CD1c-positive myeloid dendritic cell (primary cell): ENCODE data around the gene VGLL3.

Source experiments
- DNase-seq: peaks from one replicate; pipeline ENCODE4 v3.0.0-alpha.2; 2016; ENCODE audit errors: extremely low spot score

VGLL3 gene

GRCh38 chr3:86950717-86951116 is 40.2 kb downstream of the VGLL3 start:
- DNase-seq = no peak

DNA sequence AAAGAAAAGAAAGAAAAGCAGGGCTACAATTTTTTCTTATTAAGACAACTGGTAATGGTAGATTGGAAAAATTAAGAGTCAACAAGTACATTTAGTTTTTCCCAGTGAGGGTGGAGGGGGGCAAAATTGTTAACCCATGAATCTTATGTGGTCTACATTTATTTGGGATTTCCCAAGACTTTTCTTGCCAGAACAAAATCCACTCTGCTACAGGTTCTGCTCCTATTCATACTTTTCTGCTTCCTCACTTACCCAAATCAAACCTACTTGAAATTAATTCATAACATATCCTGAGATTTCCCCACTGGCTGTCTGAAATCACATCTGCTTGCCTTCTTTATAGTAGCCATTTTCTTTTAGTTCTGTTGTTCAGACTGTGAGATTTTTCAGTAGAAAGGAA is 41.1 kb downstream of the VGLL3 start:
- no peak for DNase-seq

GRCh38 chr3:86948822-86949221 is 42.1 kb downstream of the VGLL3 start:
- no peak for DNase-seq

GRCh38 chr3:86942206-86942605 is 48.7 kb downstream of the VGLL3 start:
- DNase-seq = no peak

DNA sequence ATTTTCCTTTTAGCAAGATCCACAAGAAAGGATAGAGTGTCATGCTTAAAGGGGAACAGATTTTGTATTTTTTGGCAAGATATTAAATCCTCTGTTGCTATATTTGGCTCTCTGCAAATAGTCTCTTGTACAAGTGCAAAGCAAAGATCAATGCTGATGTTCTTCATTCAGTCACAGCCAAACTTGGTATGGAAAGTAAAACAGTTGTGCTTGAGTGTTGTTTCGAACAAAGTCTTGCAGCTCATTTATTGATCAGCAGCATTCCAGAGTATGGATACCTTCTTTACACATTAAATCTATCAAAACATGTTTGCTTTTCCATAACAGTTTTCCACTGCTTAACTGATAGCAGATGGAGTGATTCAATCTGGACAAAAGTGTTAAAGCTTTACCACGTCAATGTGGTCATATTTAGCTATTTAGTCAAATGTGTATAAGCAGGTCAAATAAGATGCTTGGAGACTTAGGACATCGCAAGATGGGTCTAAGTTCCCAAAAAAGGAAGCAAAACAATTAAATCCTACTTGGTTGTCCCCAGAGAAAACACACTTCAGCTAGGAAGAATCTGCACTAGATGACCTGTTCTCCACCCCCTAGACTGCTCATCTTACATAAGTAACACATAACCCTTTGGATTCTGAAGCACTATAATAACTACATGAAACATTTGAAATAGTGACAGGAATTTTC is 52.4 kb downstream of the VGLL3 start:
- DNase-seq = no peak

- no peak for DNase-seq
These were observed 53.6 kb downstream of the VGLL3 start for GRCh38 chr3:86937306-86937791.

GRCh38 chr3:86934851-86935250 is 56.1 kb downstream of the VGLL3 start:
- DNase-seq = no peak

- DNase-seq = no peak
These were observed 60.1 kb downstream of the VGLL3 start for GRCh38 chr3:86930831-86931230.

- no peak for DNase-seq
These were observed 60.8 kb downstream of the VGLL3 start for GRCh38 chr3:86930181-86930580.

- no peak for DNase-seq
These were observed 61.9 kb downstream of the VGLL3 start for GRCh38 chr3:86929046-86929445.

DNA sequence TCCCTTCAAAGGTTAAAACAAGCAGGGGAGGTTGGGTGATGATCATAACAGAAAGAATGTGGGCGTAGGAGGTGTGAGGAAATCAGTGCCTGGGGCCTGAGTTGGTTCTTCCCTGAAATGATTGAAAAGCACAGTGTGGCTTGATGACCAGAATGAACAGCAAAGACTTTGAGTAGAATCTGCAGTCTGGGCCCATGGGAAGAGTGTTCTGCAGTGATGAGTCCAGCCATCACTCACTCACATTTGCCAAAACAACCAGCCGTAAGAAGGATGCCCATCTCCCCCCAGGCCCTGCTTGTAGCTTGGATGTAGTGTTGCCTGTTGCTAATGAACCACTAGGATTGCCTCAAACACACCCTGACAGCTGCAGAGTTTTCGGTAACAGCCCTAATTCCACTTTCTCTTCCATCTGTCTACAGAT is 67.9 kb downstream of the VGLL3 start:
- no peak for DNase-seq

- no peak for DNase-seq
These were observed 68.8 kb downstream of the VGLL3 start for GRCh38 chr3:86921971-86922680.

- DNase-seq = no peak
These were observed 76.3 kb downstream of the VGLL3 start for GRCh38 chr3:86914670-86915069.

DNA sequence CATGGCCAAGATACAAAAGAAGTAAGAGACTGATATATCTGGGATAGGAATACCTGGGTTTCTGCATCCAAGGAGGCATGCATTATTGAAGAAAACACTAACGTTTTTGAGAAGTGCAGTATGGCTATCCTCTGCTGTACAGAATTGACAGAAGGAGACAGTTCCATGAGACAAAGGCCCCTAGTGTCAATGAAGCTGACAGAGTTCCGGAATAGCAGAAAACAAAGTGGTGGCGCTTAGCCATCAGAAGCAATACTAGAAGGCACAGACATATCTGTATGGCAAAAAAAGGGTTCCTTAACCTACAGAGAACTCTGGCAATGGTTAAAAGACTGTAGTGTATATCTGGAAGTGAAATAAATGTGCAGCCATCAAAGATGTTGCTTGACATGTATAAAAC is 77.8 kb downstream of the VGLL3 start:
- DNase-seq = no peak

GRCh38 chr3:86895202-86895601 is 95.7 kb downstream of the VGLL3 start:
- no peak for DNase-seq

DNA sequence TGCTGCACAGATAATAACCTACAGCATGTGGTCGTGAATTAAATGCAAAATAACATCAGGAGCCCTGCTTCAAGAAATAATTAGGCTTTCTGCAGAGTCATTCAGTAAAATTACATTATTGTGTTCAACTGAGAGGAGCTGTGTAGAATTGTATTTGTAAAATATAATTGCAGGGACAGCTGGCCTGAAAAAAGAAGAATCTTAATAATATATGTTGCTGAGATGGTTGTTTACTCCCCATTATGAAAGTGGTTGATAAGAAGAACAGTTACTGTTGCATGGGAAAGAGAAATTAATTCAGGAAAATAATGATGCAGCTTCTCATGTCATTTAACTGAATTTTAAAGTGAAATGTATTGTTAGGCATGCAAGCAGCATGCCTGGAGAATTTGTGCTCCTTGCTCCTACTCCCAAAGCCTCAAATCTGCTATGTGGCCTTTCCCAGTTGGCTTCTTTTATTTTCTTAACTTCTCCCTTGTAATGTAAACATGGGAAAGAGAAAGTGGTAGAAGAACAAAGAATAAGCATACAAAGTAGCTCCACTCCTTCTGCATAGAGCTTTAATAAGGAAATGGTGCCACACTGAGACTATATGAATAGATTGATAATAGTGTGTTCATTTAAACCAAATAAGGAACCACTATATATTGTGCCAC is 100.1 kb downstream of the VGLL3 start:
- no peak for DNase-seq
